Mesodermal cell (in vitro differentiated cells): ENCODE results near the gene DNLZ.

Source experiments
- H3K27ac ChIP-seq: 2 replicates; pipeline ENCODE4 v1.7.0; 2013; ENCODE audit warnings: mild to moderate bottlenecking, low read depth, low read length, moderate library complexity; ENCODE audit not compliant: severe bottlenecking
- H3K36me3 ChIP-seq: 2 replicates; pipeline ENCODE4 v1.7.1; 2013; ENCODE audit warnings: mild to moderate bottlenecking, low read length, moderate library complexity; ENCODE audit not compliant: control insufficient read depth, insufficient read depth
- H3K4me1 ChIP-seq: one replicate; pipeline ENCODE4 v1.7.1; 2013; ENCODE audit warnings: mild to moderate bottlenecking, low read length; ENCODE audit not compliant: insufficient read depth, control insufficient read depth, poor library complexity, severe bottlenecking
- H3K4me3 ChIP-seq: 2 replicates; pipeline ENCODE4 v1.7.0; 2013; ENCODE audit warnings: low read length, control low read depth, mild to moderate bottlenecking; ENCODE audit not compliant: insufficient read depth, poor library complexity, severe bottlenecking; ENCODE audit errors: extremely low read depth
- H3K9me3 ChIP-seq: 2 replicates; pipeline ENCODE4 v1.7.1; 2013; ENCODE audit warnings: mild to moderate bottlenecking, low read length, moderate library complexity; ENCODE audit not compliant: control insufficient read depth
- WGBS, 2 experiments: methylation state at CpG; one replicate each; pipeline ENCODE4 v1.1.5; 2013; ENCODE audit warnings: missing lambda C conversion rate in 2 of 2; ENCODE audit not compliant: insufficient coverage in 2 of 2; 5-methylcytosine and 5-hydroxymethylcytosine counted together

The DNLZ gene

DNA sequence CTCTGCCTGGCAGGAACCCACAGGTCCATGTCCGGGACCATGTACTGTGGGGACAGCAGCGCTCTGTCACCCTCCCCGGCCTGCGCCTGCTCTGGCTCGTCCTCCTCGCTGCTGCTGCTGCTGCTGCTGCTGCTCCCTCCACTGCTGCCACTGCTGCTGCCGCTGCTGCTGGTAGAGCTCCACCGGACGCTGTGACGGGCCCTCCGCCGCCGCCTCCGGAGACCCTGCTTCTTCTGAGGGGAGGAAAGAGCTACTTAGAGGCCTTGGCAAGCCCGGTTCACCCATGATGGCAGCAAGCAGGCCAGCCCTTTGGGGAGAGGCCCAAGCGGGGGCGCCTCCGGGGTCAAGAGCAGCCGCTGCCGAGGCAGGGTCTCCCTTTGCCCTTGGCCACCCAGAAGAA, 19.9 kb upstream of the DNLZ start:
- 94 to 99% methylated on average over 20 of the region's 20 CpGs for WGBS, 2 experiments
- peaks cover 89% of the 10 kb centered on the region for H3K36me3 ChIP-seq
- H3K4me3 ChIP-seq: no peak overlapping the region
- H3K27ac ChIP-seq: no peak overlapping the region
- H3K4me1 ChIP-seq: no peaks in the 10 kb centered on the region
- H3K9me3 ChIP-seq: no peaks in the 10 kb centered on the region

DNA sequence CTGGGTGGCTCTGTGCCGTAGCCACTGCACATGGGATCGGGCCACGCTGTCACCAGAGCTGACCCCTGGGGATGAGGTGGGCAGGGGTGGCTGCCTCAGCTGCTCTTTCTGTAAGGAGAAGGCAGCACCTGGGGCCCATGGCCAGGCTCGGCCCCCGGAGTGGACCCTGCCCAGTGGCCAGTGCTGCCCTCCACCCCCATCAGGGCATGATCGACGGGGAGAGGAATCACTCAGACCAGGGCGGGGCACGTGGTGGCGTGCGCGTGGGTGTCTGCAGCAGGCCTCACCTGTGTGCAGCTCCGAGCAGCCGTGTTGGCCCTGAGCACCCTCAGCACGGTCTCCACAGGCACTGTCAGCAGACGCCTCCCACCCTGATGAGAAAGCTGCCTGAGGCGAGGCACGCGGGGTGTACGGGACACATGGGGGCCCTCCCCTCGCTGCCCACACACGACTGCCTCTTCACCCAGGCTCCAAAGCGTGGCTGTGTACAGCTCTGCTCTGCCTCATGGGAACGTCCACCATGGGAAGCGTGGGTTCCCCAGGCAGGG, 18.5 kb upstream of the DNLZ start:
- WGBS, 2 experiments: 91 to 92% methylated on average over 22 to 25 of the region's 25 CpGs
- no peak overlapping the region for H3K27ac ChIP-seq
- no peak overlapping the region for H3K4me3 ChIP-seq
- no peaks in the 10 kb centered on the region for H3K9me3 ChIP-seq
- H3K4me1 ChIP-seq: no peaks in the 10 kb centered on the region
- H3K36me3 ChIP-seq: peaks cover 84% of the 10 kb centered on the region

DNA sequence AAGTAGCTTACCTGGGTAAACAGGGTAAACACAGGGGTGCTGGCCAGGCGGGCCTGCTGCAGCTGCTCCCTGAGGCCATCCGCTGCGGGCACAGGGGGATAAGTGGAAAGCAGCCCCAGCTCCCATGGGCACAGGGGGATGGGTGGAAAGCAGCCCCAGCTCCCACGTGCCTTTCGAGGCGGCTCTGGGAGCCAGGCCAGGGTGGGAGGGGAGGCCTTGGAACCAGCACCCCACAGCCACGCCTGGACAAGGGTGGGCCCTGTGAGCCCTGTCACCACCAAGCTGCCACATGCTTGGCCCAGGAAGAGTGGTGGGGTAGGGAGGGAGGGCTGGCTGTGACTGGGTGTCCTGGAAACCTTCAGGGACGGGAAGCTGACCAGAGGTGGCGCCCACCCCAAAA, 17.8 kb upstream of the DNLZ start:
- no peaks in the 10 kb centered on the region for H3K4me1 ChIP-seq
- H3K27ac ChIP-seq: no peak overlapping the region
- H3K4me3 ChIP-seq: no peak overlapping the region
- H3K36me3 ChIP-seq: peaks cover 82% of the 10 kb centered on the region
- 93 to 97% methylated on average over 8 to 9 of the region's 9 CpGs for whole genome bisulfite sequencing, 2 experiments
- H3K9me3 ChIP-seq: no peaks in the 10 kb centered on the region

DNA sequence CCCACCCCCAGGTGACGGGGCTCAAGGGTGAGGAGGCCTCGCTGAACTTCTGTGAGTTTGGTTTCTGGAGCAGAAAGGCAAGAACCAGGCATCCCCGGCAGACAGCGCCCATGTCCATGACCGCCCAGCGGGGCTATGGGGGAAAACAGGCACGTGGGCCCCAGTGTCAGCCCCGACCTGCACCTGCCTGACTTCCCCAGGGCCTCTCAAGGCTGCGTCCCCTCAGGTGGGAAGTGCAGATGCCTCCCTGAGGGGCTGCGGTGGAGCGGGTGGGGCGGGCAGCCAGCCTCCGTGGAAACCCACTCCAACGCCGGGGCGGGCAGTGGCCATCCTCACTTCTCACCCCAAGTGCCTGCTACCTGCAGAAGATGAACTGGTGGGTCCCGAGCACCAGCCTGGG, 16.8 kb upstream of the DNLZ start:
- no peak overlapping the region for H3K4me3 ChIP-seq
- H3K27ac ChIP-seq: no peak overlapping the region
- peaks cover 80% of the 10 kb centered on the region for H3K36me3 ChIP-seq
- H3K9me3 ChIP-seq: no peaks in the 10 kb centered on the region
- 96 to 98% methylated on average over 15 to 17 of the region's 17 CpGs for WGBS, 2 experiments
- no peaks in the 10 kb centered on the region for H3K4me1 ChIP-seq

DNA sequence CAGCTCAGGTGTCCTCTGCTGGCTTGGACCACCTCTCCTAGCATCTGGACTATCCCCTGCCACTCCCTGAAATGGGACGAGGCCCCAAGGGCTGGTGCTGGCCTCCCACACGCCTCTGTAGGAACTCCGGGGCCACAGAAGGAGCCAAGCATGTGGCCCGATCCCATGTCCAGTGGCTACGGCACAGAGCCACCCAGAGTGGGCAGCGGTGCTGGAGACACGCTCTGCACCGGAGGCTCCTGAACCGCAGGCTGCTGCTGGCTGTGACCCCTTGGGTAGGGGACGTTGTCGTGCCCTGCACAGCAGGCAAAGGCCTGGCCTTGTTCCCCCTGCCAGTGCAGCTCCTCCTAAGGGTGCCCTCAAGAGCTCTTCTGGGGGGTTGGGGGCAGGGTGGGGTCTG, 16.3 kb upstream of the DNLZ start:
- WGBS, 2 experiments: 79 to 86% methylated on average over 6 to 8 of the region's 11 CpGs
- Histone ChIP-seq H3K36me3 (peaks cover 80% of the 10 kb centered on the region), H3K9me3 (no peaks in the 10 kb centered on the region), H3K27ac (no peak overlapping the region), H3K4me3 (no peak overlapping the region), H3K4me1 (no peaks in the 10 kb centered on the region)

DNA sequence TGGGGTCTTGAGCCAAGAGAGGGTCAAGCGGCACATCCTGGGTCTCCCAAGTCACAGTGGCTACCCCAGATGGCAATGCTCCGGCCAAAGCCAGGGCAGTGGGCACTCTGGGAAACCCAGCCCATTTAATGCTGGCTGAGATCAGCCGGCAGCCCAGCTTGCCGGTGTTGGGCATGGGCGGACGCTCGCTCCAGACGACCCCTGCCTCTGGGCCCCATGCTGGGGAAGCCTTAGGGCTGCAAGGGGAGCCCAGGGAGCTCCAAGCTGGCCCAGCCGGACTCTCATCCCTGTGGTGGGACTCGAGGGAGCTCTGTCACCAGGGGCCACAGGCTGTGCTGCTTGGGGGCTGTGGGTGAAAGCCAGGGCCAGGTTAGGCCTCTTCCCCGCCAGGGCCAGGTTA, 15.9 kb upstream of the DNLZ start:
- Histone ChIP-seq H3K36me3 (peaks cover 77% of the 10 kb centered on the region), H3K4me1 (no peaks in the 10 kb centered on the region), H3K9me3 (no peaks in the 10 kb centered on the region), H3K27ac (no peak overlapping the region), H3K4me3 (no peak overlapping the region)
- WGBS, 2 experiments: 97 to 98% methylated on average over 11 of the region's 11 CpGs

DNA sequence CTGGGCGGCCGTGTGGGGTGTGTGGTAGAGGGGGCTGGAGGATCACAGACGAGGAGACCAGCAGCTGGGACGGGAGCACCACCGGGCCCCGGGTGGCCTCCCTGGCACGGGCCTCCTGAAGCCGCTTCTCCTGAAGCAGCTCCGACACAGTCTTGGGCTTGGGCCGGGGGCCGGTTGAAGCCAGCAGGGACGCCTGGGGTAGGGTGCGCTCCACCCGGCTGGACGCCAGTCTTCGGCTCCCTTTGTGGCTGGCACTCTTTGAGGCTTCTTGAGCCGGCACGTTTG, 15.4 kb upstream of the DNLZ start:
- 97 to 99% methylated on average over 16 to 18 of the region's 18 CpGs for WGBS, 2 experiments

DNA sequence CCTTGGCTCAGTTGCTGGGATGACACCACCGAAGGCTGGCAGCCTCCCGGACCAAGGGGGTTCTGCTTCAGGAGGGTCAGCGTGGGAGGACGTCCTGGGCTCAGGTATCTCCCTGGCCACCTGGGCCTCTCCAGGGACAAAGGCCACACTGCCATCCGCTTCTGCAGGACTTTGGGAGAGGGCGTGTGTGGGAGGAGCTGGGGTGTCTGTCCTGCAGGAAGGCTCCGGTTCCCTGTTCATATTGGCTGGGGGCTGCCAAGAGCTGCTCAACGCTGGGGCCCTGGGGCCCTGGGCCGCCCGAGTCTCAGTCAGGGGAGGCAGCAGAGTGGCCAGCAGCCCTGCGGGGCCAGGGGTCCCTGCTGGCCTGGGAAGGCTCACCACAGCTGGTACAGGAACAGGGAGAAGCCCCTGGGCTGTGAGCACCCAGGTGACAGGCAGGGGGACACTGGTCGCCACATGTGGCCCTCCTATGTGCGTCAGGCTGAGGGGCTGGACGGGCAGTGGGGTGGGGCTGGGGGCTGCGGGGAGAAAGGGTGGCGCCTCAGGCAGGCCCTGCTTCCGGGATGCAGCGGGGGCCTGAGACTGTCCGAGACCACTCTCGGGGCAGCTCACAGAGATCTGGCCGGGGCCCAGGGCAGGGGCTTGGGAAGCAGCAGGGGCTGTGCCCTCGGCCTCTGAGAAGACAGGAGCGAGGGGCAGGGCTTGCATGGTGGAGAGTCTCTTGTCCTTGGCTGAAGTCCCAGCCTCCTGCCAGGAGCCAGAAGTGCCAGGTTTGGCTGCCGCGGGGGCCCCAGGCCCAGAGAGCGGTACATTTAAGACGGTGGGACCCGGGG, 14.8 kb upstream of the DNLZ start:
- 93% methylated on average over 24 of the region's 28 CpGs for WGBS, 2 experiments
- peaks cover under 1% of the 10 kb centered on the region for H3K4me1 ChIP-seq
- no peak overlapping the region for H3K27ac ChIP-seq
- H3K4me3 ChIP-seq: no peak overlapping the region
- peaks cover 67% of the 10 kb centered on the region for H3K36me3 ChIP-seq
- H3K9me3 ChIP-seq: no peaks in the 10 kb centered on the region

More for the DNA sequence above, 15.4 kb upstream of the DNLZ start:
- H3K27ac ChIP-seq: no peak overlapping the region
- H3K36me3 ChIP-seq: peaks cover 73% of the 10 kb centered on the region
- no peak overlapping the region for H3K4me3 ChIP-seq
- H3K9me3 ChIP-seq: no peaks in the 10 kb centered on the region
- H3K4me1 ChIP-seq: no peaks in the 10 kb centered on the region

DNA sequence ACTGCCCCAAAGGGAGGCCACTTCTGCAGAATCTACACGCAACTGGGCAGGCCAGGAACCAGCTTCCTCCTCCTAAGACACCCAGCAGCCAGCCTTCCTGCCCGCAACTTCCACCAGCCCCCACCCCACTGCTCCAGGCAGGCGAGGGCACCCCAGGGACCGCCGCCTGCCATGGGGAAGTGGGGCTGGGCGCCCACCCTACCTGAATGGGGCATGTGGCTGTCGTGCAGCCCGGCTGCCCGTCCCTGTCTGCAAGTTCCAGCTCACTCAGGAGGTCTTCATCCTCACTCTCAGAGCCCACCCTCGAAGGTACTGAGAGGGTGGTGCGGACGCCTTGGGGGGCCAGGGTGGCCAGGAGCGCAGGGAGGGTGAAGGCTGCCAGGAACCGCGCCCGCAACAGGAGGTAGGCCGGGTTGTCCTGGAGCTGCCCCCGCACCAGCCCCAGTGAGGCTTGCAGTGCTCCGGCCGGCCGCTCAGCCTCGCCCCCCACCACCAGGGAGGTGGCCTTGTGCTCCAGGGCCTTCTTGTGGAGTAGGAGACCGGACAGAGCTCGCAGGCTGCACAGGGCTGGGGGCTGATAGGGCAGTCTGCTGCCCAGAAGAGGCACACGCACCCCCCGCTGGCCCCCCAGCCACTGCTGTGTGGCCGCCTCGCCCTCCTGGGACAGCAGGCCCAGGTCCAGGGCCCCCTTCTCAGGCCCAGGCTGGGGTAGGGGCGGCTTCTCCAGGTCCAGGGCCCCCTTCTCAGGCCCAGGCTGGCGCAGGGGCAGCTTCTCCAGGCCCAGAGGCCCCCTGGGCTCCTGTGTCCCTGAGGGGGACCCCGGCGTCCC, 14.0 kb upstream of the DNLZ start:
- peaks cover 9% of the 10 kb centered on the region for H3K4me1 ChIP-seq
- H3K27ac ChIP-seq: no peak overlapping the region
- no peak overlapping the region for H3K4me3 ChIP-seq
- H3K36me3 ChIP-seq: peaks cover 59% of the 10 kb centered on the region
- no peaks in the 10 kb centered on the region for H3K9me3 ChIP-seq
- 93 to 97% methylated on average over 20 to 27 of the region's 32 CpGs for WGBS, 2 experiments

DNA sequence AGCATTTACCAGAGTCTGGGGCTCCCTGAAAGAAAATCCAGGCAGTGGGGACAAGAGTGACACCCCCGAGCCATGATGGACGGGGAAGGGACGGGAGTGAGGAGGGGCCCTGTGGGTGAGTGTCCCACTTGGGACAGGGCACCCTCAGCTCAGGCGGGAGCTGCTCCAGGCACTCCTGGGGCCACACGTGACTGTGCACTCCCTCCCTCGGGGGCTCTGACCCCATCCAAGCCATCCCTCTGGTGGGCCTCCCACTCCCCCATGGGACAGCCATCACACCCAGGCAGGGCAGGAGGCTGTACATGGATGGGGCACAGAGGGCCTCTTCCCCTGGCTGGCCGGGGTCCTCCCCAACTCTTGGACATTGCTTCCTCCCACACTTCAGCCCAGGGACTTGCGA, 12.9 kb upstream of the DNLZ start:
- no peaks in the 10 kb centered on the region for H3K9me3 ChIP-seq
- H3K27ac ChIP-seq: no peak overlapping the region
- H3K4me1 ChIP-seq: peaks cover 9% of the 10 kb centered on the region
- WGBS, 2 experiments: 98 to 100% methylated on average over 7 of the region's 8 CpGs
- H3K4me3 ChIP-seq: no peak overlapping the region
- H3K36me3 ChIP-seq: peaks cover 50% of the 10 kb centered on the region

DNA sequence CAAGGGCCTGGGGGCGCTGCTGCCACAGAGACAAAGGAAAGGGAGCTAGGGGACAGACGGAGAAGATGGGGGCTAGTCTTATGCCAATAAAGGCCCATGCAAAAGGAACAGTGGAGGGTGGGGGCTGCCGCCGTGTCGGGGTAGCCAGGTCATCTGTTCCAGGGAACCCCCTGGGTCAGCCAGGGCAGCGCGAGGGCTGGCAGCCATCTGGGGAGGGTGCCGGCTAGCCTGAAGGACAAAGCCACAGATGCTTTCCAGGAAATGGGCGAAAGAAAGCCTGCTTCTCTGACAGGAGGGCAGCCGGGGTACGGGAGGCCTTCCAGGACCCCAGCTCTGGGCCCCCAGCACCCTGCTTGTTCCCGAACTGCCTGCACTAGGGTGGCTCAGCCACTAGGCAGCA, 11.6 kb upstream of the DNLZ start:
- Histone ChIP-seq H3K4me1 (peaks cover 9% of the 10 kb centered on the region), H3K9me3 (no peaks in the 10 kb centered on the region), H3K4me3 (no peak overlapping the region), H3K27ac (no peak overlapping the region), H3K36me3 (peaks cover 41% of the 10 kb centered on the region)
- WGBS, 2 experiments: 94 to 96% methylated on average over 10 to 12 of the region's 12 CpGs
